Gastroesophageal sphincter (tissue), 4 donors: ENCODE measurements around the gene PIK3CD. TPM values are rescaled to one million over a fixed set of nuclear protein-coding genes. Genes with fewer than 3 reads are reported as not detected.

Source experiments
- ATAC-seq: fragments of 150-250 bp; one replicate; pipeline ENCODE4 v1.9.1; 2016; ENCODE audit warnings: mild to moderate bottlenecking, moderate library complexity
- H3K27ac ChIP-seq, 4 donors: fragments of 200-600 bp; sonication (generic) in 3 of 4; 1 replicate in 3 of 4; 2 replicates in 1 of 4; pipeline ENCODE4 v1.5.1; 2016 to 2019
- H3K27me3 ChIP-seq: fragments of 200-600 bp; sonication (generic); one replicate; pipeline ENCODE4 v1.5.1; 2019
- H3K36me3 ChIP-seq, 2 donors: fragments of 200-600 bp; sonication (generic); one replicate each; pipeline ENCODE4 v1.5.1; 2019; ENCODE audit warnings: control low read depth in 1 of 2
- H3K4me1 ChIP-seq, 3 donors: fragments of 200-600 bp; sonication (generic); 1 replicate in 2 of 3; 2 replicates in 1 of 3; pipeline ENCODE4 v1.5.1; 2016 to 2019; ENCODE audit warnings: control low read depth in 2 of 3
- H3K4me3 ChIP-seq, 2 donors: fragments of 200-600 bp; sonication (generic); one replicate each; pipeline ENCODE4 v1.5.1; 2019; ENCODE audit warnings: mild to moderate bottlenecking in 1 of 2, moderate library complexity in 1 of 2
- H3K9me3 ChIP-seq, 3 donors: fragments of 200-600 bp; sonication (generic); one replicate each; pipeline ENCODE4 v1.5.1; 2017 to 2019; ENCODE audit warnings: control low read depth in 2 of 3
- EP300 ChIP-seq: sonication (generic); formaldehyde crosslinking; IDR thresholded peaks from one replicate; pipeline ENCODE4 v1.6.1; 2017; ENCODE audit warnings: antibody characterized with exemption, mild to moderate bottlenecking
- POLR2A ChIP-seq, 2 donors: fragments of 450-650 bp; IDR thresholded peaks; one replicate each; pipeline ENCODE4 v1.6.1; 2017; ENCODE audit warnings: antibody characterized with exemption in 2 of 2, mild to moderate bottlenecking in 2 of 2, moderate library complexity in 1 of 2
- POLR2AphosphoS5 ChIP-seq: sonication (generic); formaldehyde crosslinking; IDR thresholded peaks from one replicate; pipeline ENCODE4 v1.6.1; 2017; ENCODE audit warnings: antibody characterized with exemption
- WGBS, 2 donors: methylation state at CpG; one replicate each; pipeline ENCODE4 v1.1.5; 2018; ENCODE audit warnings: low coverage in 1 of 2; 5-methylcytosine and 5-hydroxymethylcytosine counted together
- total RNA-seq, 4 donors: library from RNA; depleted of rRNA; stranded (reverse); fragments of >200 nt; gene quantifications; one replicate each; pipeline ENCODE4 v1.1.0, GENCODE V29; 2016
- TF ChIP-seq, protein P1 (sequence below), 4 experiments: fragments of 200-600 bp in 2 of 4; fragments of 450-650 bp in 2 of 4; sonication (generic) in 1 of 4; IDR thresholded peaks; one replicate each; pipeline ENCODE4 v1.5.1; 2017 to 2019; ENCODE audit warnings: antibody characterized with exemption in 4 of 4, mild to moderate bottlenecking in 2 of 4, moderate library complexity in 2 of 4

Gene PIK3CD
- total RNA-seq, 4 donors from 2014 or later, result 8.2 to 18.2 (median 15.4) TPM

DNA sequence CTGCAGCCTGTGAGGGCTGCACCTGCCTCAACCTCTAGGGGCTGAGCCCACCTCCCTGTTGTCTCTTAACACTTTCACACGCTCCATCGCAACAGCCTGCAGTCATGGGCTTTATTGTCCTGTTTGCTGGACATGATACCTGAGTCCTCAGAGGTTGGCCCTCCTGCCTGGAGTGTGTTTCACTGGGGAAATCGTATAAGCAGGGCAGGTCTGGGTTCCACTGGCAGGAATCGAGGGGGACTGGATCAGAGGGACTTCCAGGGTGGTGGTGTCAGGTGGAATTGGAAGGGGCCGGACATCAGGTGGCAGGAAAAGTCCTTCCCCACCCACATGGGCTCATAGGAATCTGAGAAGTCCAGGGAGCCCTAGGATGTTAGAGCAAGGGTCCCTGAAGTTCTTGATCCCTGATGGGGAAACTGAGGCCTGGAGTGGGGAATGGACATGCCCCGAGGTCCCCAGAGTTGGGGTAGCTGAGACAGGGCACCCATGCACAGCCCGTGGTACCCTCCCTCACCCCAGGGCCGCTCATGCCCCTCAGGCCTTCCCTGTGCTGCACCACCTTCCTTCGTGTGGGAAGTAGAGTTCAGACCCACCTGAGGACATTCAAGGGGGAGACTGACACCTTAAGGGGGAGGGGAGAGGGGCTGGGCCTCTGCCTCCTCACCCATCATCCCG lies 66.6 kb downstream of the PIK3CD start:
- Histone ChIP-seq H3K27ac (peak overlapping the region in 3 of 4 donors; percentile 19 to 55 (median 23)), H3K36me3 (peaks cover 0 to 88% of the 10 kb centered on the region in 2 donors), H3K4me1 (peaks cover 0 to 24% (median 0%) of the 10 kb centered on the region in 3 donors), H3K4me3 (peak overlapping the region in 1 of 2 donors; percentile 37), H3K9me3 (peaks cover 0 to 5% (median 0%) of the 10 kb centered on the region in 3 donors), H3K27me3 (no peaks in the 10 kb centered on the region)
- TF ChIP-seq, protein P1, sequence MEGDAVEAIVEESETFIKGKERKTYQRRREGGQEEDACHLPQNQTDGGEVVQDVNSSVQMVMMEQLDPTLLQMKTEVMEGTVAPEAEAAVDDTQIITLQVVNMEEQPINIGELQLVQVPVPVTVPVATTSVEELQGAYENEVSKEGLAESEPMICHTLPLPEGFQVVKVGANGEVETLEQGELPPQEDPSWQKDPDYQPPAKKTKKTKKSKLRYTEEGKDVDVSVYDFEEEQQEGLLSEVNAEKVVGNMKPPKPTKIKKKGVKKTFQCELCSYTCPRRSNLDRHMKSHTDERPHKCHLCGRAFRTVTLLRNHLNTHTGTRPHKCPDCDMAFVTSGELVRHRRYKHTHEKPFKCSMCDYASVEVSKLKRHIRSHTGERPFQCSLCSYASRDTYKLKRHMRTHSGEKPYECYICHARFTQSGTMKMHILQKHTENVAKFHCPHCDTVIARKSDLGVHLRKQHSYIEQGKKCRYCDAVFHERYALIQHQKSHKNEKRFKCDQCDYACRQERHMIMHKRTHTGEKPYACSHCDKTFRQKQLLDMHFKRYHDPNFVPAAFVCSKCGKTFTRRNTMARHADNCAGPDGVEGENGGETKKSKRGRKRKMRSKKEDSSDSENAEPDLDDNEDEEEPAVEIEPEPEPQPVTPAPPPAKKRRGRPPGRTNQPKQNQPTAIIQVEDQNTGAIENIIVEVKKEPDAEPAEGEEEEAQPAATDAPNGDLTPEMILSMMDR (IDR thresholded peaks at IDR 0.05), result no peak
- TF ChIP-seq EP300 (no peak), POLR2AphosphoS5 (no peak), POLR2A (IDR thresholded peaks at IDR 0.05) (no peak)
- no peak for ATAC-seq
- WGBS, 2 donors, result 100% methylated on average over 1 to 3 of the region's 10 CpGs

DNA sequence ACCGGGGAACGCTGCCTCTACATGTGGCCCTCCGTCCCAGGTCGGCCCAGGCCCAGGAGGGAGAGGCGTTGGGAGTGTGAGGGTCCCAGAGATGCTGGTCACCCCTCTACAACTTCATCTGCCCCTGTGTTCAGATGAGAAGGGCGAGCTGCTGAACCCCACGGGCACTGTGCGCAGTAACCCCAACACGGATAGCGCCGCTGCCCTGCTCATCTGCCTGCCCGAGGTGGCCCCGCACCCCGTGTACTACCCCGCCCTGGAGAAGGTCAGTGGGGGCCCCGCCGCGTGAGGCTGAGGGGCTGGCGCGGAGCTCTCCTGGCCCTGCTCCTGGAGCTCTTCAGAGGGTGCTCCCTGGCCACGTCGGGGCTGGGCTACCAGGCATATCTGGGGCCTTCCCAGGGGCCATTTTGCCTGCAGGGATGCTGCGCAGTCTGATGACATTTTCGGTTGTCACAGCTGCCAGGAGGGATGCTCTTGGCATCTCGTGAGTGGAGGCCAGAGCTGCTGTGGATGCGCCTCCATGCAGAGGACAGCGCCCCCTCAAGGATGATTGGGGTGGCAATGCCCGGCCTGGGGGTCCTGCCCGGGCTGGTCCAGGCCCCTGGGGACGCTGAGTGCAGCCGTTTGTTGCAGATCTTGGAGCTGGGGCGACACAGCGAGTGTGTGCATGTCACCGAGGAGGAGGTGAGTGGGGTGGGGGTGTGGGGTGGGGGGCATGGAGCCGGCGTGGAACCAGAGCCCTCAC lies 68.6 kb downstream of the PIK3CD start:
- WGBS, 2 donors, result no CpG with 5 or more reads among the region's 36 CpGs
- no peak overlapping the region for H3K4me3 ChIP-seq
- no peak for ATAC-seq
- H3K9me3 ChIP-seq, result peaks cover 0 to 12% (median 0%) of the 10 kb centered on the region in 3 donors
- TF ChIP-seq, protein P1 (IDR thresholded peaks at IDR 0.05), result no peak
- TF ChIP-seq POLR2A (IDR thresholded peaks at IDR 0.05) (no peak), EP300 (no peak), POLR2AphosphoS5 (no peak)
- no peak overlapping the region for H3K27ac ChIP-seq
- H3K36me3 ChIP-seq, result peaks cover 0 to 93% of the 10 kb centered on the region in 2 donors
- no peaks in the 10 kb centered on the region for H3K27me3 ChIP-seq
- H3K4me1 ChIP-seq, result peaks cover 0 to 24% (median 0%) of the 10 kb centered on the region in 3 donors

DNA sequence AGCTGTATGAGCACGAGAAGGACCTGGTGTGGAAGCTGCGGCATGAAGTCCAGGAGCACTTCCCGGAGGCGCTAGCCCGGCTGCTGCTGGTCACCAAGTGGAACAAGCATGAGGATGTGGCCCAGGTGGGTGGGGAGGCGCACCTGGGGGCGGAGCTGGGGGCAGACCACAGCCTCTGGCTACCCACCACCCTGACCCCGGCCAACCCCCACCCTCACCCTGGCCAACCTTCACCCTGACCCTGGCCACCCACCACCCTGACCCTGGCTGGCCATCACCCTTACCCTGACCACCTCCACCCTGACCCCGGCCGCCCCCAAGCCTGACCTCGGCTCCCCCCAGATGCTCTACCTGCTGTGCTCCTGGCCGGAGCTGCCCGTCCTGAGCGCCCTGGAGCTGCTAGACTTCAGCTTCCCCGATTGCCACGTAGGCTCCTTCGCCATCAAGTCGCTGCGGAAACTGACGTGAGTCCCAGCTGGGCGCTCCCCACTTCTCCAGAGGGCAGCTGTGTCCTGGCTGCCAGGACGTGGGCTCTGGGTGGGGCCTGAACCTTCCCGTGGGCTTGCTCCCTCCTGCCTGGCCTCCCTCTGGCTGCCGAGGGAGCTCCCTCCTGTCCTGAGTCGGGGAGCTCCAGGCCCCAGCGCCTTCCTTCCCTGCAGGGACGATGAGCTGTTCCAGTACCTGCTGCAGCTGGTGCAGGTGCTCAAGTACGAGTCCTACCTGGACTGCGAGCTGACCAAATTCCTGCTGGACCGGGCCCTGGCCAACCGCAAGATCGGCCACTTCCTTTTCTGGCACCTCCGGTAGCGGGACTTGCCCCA lies 69.5 kb downstream of the PIK3CD start:
- ATAC-seq, result no peak

DNA sequence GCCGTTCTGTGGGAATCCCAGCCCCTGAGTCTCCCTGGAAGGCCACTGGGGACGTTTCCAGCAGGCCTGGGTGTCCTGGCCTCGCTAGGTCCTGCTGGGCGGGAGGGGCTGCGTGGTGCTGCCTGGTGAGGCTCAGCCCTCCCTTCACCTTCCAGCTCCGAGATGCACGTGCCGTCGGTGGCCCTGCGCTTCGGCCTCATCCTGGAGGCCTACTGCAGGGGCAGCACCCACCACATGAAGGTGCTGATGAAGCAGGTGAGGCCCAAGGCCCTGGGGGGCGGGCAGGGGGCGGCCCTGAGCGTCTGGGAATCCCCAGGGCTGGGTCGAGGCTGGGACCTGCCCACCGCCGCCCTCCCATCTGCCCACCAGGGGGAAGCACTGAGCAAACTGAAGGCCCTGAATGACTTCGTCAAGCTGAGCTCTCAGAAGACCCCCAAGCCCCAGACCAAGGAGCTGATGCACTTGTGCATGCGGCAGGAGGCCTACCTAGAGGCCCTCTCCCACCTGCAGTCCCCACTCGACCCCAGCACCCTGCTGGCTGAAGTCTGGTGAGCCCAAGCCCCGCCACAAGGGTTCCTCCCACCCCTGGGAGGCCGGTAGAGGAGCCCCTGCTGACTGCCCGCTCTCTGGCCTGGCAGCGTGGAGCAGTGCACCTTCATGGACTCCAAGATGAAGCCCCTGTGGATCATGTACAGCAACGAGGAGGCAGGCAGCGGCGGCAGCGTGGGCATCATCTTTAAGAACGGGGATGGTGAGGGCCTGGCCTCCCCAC lies 70.3 kb downstream of the PIK3CD start:
- 27 to 60% methylated on average over 1 to 4 of the region's 29 CpGs for WGBS, 2 donors
- no peak for ATAC-seq
- Histone ChIP-seq H3K27me3 (no peaks in the 10 kb centered on the region), H3K4me3 (no peak overlapping the region), H3K36me3 (peaks cover 0 to 91% of the 10 kb centered on the region in 2 donors), H3K27ac (no peak overlapping the region), H3K4me1 (peaks cover 0 to 24% (median 0%) of the 10 kb centered on the region in 3 donors), H3K9me3 (peaks cover 0 to 12% (median 0%) of the 10 kb centered on the region in 3 donors)
- TF ChIP-seq, protein P1 (IDR thresholded peaks at IDR 0.05), result peak in 3 of 4 experiments; percentile 34 to 77 (median 54)
- no peak for TF ChIP-seq POLR2AphosphoS5

More for the DNA sequence above, 69.5 kb downstream of the PIK3CD start:
- H3K4me3 ChIP-seq, result no peak overlapping the region
- H3K27ac ChIP-seq, result no peak overlapping the region
- TF ChIP-seq, protein P1 (IDR thresholded peaks at IDR 0.05), result no peak
- TF ChIP-seq POLR2A (IDR thresholded peaks at IDR 0.05) (no peak), EP300 (no peak)
- peaks cover 0 to 92% of the 10 kb centered on the region in 2 donors for H3K36me3 ChIP-seq
- H3K9me3 ChIP-seq, result peaks cover 0 to 12% (median 0%) of the 10 kb centered on the region in 3 donors
- 90% methylated on average over 6 of the region's 34 CpGs; no CpG with 5 or more reads in 1 of the 2 donors for WGBS, 2 donors
- H3K4me1 ChIP-seq, result peaks cover 0 to 24% (median 0%) of the 10 kb centered on the region in 3 donors
- H3K27me3 ChIP-seq, result no peaks in the 10 kb centered on the region
